K562 (cell line): Measurements from ENCODE around the gene MTIF3. TPM values are rescaled to one million over a fixed set of nuclear protein-coding genes. Genes with fewer than 3 reads are reported as not detected.

ENCODE experiments used
- C11orf30 ChIP-seq: fragments of 450-650 bp; IDR thresholded peaks from 2 replicates; pipeline ENCODE4 v1.6.1; 2016; ENCODE audit warnings: low read depth, mild to moderate bottlenecking
- SP2 ChIP-seq: IDR thresholded peaks from 2 replicates; pipeline ENCODE4 v1.6.1; 2011; ENCODE audit warnings: mild to moderate bottlenecking, low read depth, low read length, moderate library complexity; ENCODE audit not compliant: poor library complexity, severe bottlenecking; ENCODE audit errors: extremely low read depth
- ZNF584 ChIP-seq: fragments of 200-800 bp; sonication (Bioruptor generic); IDR thresholded peaks from 2 replicates; pipeline ENCODE4 v1.6.1; 2016; ENCODE audit warnings: low read depth, mild to moderate bottlenecking, missing genetic modification characterization, missing compliant biosample characterization
- ZNF707 ChIP-seq: fragments of 250-450 bp; sonication (Bioruptor Pico); conservative IDR thresholded peaks from 2 replicates; pipeline ENCODE4 v1.8.0; 2022; ENCODE audit warnings: inconsistent platforms, mild to moderate bottlenecking, moderate library complexity
- polyA plus RNA-seq, 8 experiments: library from polyadenylated mRNA; depleted of rRNA in 4 of 8; stranded (reverse) in 5 of 8; unstranded in 3 of 8; fragments of >200 nt; fragmentation: Nextera tagmentation in 2 of 8; fragmentation: Illumina TruSeq in 1 of 8; extraction: Ambion mirVana in 2 of 8; extraction: Trizol in 1 of 8; gene quantifications; 2 replicates each; pipeline versions ENCODE4 v1.2.1 to v1.2.3, GENCODE V29; 2011 to 2014; ENCODE audit warnings: inconsistent platforms in 1 of 8, missing spikeins in 1 of 8
- total RNA-seq, 7 experiments: library from RNA; depleted of rRNA in 6 of 7; stranded (reverse); fragments of >200 nt in 6 of 7; fragmentation: Illumina TruSeq in 2 of 7; extraction: Trizol in 2 of 7; gene quantifications; 2 replicates each; pipeline versions ENCODE4 v1.2.1 to v1.2.3, GENCODE V29; 2011 to 2021; ENCODE audit warnings: low replicate concordance in 1 of 7
- TF ChIP-seq, protein P1 (sequence below): fragments of 450-650 bp; IDR thresholded peaks from 2 replicates; pipeline ENCODE4 v1.6.1; 2016; ENCODE audit warnings: mild to moderate bottlenecking, moderate library complexity
- TF ChIP-seq, protein P2 (sequence below): fragments of 250-450 bp; sonication (Bioruptor Pico); IDR thresholded peaks from 2 replicates; pipeline ENCODE4 v1.4.0; 2020; ENCODE audit warnings: mild to moderate bottlenecking, moderate library complexity
- TF ChIP-seq, protein P3 (sequence below): fragments of 450-650 bp; IDR thresholded peaks from 2 replicates; pipeline ENCODE4 v1.6.1; 2016; ENCODE audit warnings: mild to moderate bottlenecking
- TF ChIP-seq, protein P4 (sequence below): fragments of 450-650 bp; IDR thresholded peaks from 2 replicates; pipeline ENCODE4 v1.6.1; 2017; ENCODE audit warnings: antibody characterized with exemption

The MTIF3 gene
- total and polyA plus RNA-seq, 9 of the 15 experiments (the other 6 are each of a cell fraction or from before 2014, with no cell fraction given) = 23.5 to 73.6 (median 45.2) TPM

DNA sequence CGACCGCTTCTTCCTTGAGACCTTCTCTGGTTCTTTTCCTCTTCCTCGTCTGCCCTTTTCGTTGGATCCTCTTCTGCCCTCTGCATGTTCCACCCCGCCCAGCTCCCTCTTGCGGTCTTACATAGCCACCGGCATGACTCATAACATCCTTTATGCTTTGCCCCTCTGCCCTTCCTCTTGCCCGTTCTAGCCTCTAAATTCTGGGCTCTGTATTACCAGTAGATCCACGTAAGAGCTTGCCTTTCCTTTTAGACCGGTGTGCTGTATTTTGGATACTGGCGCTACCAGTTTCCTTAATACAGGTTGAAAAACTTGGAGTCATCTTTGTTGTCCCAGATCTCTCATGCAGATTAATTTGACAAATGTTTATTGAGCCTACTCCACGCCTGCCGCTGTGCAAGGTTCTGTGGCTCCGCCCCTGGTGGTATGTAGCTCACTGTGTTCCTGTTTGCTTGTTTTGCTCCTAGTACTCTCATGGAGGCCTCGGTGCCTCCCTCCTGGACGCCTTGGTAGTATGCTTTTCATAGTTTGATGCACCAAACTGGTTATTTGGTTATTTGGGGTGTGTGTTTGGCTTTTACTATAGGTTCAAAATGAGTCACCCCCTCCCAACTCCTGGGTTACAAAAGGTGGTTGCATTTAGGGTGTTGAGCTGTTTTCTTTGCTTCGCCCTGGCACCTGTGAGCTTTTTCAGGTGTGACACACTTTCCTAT, 24.3 kb downstream of the MTIF3 start (continued):
- TF ChIP-seq, protein P1, sequence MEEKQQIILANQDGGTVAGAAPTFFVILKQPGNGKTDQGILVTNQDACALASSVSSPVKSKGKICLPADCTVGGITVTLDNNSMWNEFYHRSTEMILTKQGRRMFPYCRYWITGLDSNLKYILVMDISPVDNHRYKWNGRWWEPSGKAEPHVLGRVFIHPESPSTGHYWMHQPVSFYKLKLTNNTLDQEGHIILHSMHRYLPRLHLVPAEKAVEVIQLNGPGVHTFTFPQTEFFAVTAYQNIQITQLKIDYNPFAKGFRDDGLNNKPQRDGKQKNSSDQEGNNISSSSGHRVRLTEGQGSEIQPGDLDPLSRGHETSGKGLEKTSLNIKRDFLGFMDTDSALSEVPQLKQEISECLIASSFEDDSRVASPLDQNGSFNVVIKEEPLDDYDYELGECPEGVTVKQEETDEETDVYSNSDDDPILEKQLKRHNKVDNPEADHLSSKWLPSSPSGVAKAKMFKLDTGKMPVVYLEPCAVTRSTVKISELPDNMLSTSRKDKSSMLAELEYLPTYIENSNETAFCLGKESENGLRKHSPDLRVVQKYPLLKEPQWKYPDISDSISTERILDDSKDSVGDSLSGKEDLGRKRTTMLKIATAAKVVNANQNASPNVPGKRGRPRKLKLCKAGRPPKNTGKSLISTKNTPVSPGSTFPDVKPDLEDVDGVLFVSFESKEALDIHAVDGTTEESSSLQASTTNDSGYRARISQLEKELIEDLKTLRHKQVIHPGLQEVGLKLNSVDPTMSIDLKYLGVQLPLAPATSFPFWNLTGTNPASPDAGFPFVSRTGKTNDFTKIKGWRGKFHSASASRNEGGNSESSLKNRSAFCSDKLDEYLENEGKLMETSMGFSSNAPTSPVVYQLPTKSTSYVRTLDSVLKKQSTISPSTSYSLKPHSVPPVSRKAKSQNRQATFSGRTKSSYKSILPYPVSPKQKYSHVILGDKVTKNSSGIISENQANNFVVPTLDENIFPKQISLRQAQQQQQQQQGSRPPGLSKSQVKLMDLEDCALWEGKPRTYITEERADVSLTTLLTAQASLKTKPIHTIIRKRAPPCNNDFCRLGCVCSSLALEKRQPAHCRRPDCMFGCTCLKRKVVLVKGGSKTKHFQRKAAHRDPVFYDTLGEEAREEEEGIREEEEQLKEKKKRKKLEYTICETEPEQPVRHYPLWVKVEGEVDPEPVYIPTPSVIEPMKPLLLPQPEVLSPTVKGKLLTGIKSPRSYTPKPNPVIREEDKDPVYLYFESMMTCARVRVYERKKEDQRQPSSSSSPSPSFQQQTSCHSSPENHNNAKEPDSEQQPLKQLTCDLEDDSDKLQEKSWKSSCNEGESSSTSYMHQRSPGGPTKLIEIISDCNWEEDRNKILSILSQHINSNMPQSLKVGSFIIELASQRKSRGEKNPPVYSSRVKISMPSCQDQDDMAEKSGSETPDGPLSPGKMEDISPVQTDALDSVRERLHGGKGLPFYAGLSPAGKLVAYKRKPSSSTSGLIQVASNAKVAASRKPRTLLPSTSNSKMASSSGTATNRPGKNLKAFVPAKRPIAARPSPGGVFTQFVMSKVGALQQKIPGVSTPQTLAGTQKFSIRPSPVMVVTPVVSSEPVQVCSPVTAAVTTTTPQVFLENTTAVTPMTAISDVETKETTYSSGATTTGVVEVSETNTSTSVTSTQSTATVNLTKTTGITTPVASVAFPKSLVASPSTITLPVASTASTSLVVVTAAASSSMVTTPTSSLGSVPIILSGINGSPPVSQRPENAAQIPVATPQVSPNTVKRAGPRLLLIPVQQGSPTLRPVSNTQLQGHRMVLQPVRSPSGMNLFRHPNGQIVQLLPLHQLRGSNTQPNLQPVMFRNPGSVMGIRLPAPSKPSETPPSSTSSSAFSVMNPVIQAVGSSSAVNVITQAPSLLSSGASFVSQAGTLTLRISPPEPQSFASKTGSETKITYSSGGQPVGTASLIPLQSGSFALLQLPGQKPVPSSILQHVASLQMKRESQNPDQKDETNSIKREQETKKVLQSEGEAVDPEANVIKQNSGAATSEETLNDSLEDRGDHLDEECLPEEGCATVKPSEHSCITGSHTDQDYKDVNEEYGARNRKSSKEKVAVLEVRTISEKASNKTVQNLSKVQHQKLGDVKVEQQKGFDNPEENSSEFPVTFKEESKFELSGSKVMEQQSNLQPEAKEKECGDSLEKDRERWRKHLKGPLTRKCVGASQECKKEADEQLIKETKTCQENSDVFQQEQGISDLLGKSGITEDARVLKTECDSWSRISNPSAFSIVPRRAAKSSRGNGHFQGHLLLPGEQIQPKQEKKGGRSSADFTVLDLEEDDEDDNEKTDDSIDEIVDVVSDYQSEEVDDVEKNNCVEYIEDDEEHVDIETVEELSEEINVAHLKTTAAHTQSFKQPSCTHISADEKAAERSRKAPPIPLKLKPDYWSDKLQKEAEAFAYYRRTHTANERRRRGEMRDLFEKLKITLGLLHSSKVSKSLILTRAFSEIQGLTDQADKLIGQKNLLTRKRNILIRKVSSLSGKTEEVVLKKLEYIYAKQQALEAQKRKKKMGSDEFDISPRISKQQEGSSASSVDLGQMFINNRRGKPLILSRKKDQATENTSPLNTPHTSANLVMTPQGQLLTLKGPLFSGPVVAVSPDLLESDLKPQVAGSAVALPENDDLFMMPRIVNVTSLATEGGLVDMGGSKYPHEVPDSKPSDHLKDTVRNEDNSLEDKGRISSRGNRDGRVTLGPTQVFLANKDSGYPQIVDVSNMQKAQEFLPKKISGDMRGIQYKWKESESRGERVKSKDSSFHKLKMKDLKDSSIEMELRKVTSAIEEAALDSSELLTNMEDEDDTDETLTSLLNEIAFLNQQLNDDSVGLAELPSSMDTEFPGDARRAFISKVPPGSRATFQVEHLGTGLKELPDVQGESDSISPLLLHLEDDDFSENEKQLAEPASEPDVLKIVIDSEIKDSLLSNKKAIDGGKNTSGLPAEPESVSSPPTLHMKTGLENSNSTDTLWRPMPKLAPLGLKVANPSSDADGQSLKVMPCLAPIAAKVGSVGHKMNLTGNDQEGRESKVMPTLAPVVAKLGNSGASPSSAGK = peak; percentile 41; the same call in 1 of the 2 replicates
- TF ChIP-seq ZNF707 (no peak), C11orf30 (peak; percentile 54; the same call in 1 of the 2 replicates), SP2 (no peak), ZNF584 (CRISPR knock-in tag) (no peak)
- TF ChIP-seq, protein P2, sequence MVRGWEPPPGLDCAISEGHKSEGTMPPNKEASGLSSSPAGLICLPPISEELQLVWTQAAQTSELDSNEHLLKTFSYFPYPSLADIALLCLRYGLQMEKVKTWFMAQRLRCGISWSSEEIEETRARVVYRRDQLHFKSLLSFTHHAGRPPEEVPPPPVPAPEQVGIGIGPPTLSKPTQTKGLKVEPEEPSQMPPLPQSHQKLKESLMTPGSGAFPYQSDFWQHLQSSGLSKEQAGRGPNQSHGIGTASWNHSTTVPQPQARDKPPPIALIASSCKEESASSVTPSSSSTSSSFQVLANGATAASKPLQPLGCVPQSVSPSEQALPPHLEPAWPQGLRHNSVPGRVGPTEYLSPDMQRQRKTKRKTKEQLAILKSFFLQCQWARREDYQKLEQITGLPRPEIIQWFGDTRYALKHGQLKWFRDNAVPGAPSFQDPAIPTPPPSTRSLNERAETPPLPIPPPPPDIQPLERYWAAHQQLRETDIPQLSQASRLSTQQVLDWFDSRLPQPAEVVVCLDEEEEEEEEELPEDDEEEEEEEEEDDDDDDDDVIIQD = no peak
- TF ChIP-seq, protein P3, sequence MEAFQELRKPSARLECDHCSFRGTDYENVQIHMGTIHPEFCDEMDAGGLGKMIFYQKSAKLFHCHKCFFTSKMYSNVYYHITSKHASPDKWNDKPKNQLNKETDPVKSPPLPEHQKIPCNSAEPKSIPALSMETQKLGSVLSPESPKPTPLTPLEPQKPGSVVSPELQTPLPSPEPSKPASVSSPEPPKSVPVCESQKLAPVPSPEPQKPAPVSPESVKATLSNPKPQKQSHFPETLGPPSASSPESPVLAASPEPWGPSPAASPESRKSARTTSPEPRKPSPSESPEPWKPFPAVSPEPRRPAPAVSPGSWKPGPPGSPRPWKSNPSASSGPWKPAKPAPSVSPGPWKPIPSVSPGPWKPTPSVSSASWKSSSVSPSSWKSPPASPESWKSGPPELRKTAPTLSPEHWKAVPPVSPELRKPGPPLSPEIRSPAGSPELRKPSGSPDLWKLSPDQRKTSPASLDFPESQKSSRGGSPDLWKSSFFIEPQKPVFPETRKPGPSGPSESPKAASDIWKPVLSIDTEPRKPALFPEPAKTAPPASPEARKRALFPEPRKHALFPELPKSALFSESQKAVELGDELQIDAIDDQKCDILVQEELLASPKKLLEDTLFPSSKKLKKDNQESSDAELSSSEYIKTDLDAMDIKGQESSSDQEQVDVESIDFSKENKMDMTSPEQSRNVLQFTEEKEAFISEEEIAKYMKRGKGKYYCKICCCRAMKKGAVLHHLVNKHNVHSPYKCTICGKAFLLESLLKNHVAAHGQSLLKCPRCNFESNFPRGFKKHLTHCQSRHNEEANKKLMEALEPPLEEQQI = no peak
- TF ChIP-seq, protein P4, sequence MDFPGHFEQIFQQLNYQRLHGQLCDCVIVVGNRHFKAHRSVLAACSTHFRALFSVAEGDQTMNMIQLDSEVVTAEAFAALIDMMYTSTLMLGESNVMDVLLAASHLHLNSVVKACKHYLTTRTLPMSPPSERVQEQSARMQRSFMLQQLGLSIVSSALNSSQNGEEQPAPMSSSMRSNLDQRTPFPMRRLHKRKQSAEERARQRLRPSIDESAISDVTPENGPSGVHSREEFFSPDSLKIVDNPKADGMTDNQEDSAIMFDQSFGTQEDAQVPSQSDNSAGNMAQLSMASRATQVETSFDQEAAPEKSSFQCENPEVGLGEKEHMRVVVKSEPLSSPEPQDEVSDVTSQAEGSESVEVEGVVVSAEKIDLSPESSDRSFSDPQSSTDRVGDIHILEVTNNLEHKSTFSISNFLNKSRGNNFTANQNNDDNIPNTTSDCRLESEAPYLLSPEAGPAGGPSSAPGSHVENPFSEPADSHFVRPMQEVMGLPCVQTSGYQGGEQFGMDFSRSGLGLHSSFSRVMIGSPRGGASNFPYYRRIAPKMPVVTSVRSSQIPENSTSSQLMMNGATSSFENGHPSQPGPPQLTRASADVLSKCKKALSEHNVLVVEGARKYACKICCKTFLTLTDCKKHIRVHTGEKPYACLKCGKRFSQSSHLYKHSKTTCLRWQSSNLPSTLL = no peak
